HepG2 (cell line): ENCODE measurements around the gene GP1BA. TPM values are rescaled to one million over a fixed set of nuclear protein-coding genes. Genes with fewer than 3 reads are reported as not detected.

ENCODE experiments used
- ARID4A ChIP-seq: sonication (generic); formaldehyde crosslinking; IDR thresholded peaks from 2 replicates; pipeline ENCODE4 v1.5.0; 2020; ENCODE audit warnings: mild to moderate bottlenecking, missing genetic modification reagents, borderline replicate concordance
- ATAD3A ChIP-seq: sonication (generic); formaldehyde crosslinking; IDR thresholded peaks from 2 replicates; pipeline ENCODE4 v1.4.0; 2020; ENCODE audit warnings: missing genetic modification reagents
- BRD4 ChIP-seq: sonication (generic); formaldehyde crosslinking; IDR thresholded peaks from 2 replicates; pipeline ENCODE4 v1.4.0; 2020; ENCODE audit warnings: missing genetic modification reagents
- ELF1 ChIP-seq: sonication (generic); formaldehyde crosslinking; IDR thresholded peaks from 2 replicates; pipeline ENCODE4 v1.4.0; 2020; ENCODE audit warnings: missing genetic modification reagents
- ESRRA ChIP-seq: sonication (generic); formaldehyde crosslinking; IDR thresholded peaks from 2 replicates; pipeline ENCODE4 v1.5.1; 2020; ENCODE audit warnings: mild to moderate bottlenecking, low read depth, missing genetic modification reagents
- HDAC2 ChIP-seq: sonication (generic); formaldehyde crosslinking; IDR thresholded peaks from 2 replicates; pipeline ENCODE4 v1.4.0; 2020; ENCODE audit warnings: missing genetic modification reagents
- MAZ ChIP-seq, 2 experiments: sonication (generic) in 1 of 2; formaldehyde crosslinking in 1 of 2; IDR thresholded peaks; 2 replicates each; pipeline versions ENCODE4 v1.5.0 to v1.6.1; 2012 to 2020; ENCODE audit warnings: low read depth in 2 of 2, mild to moderate bottlenecking in 2 of 2, borderline replicate concordance in 1 of 2, improper control_type of control experiment in 1 of 2, low read length in 1 of 2, missing genetic modification reagents in 1 of 2, moderate library complexity in 1 of 2
- POLR2G ChIP-seq: fragments of 200-400 bp; formaldehyde crosslinking; IDR thresholded peaks from 2 replicates; pipeline ENCODE4 v1.6.1; 2018; ENCODE audit warnings: mild to moderate bottlenecking, low read depth, low read length, moderate library complexity
- TBX2 ChIP-seq: sonication (generic); formaldehyde crosslinking; IDR thresholded peaks from 2 replicates; pipeline ENCODE4 v1.5.0; 2020; ENCODE audit warnings: missing genetic modification reagents, mild to moderate bottlenecking, borderline replicate concordance
- ZFY ChIP-seq: sonication (generic); formaldehyde crosslinking; IDR thresholded peaks from 2 replicates; pipeline ENCODE4 v1.4.0; 2020; ENCODE audit warnings: missing genetic modification reagents
- ZNF101 ChIP-seq: sonication (generic); formaldehyde crosslinking; IDR thresholded peaks from 2 replicates; pipeline ENCODE4 v1.4.0; 2020; ENCODE audit warnings: mild to moderate bottlenecking, low read depth, missing genetic modification reagents, borderline replicate concordance
- ZNF121 ChIP-seq: sonication (generic); formaldehyde crosslinking; IDR thresholded peaks from 2 replicates; pipeline ENCODE4 v1.5.0; 2020; ENCODE audit warnings: mild to moderate bottlenecking, missing genetic modification reagents
- ZNF143 ChIP-seq: sonication (generic); formaldehyde crosslinking; IDR thresholded peaks from 2 replicates; pipeline ENCODE4 v1.4.0; 2020; ENCODE audit warnings: missing genetic modification reagents
- ZNF292 ChIP-seq: sonication (generic); formaldehyde crosslinking; IDR thresholded peaks from 2 replicates; pipeline ENCODE4 v1.8.1; 2022; ENCODE audit warnings: mild to moderate bottlenecking, low read depth, missing genetic modification reagents, borderline replicate concordance
- ZNF335 ChIP-seq: sonication (generic); formaldehyde crosslinking; IDR thresholded peaks from 2 replicates; pipeline ENCODE4 v1.4.0; 2020; ENCODE audit warnings: missing genetic modification reagents
- ZNF501 ChIP-seq: sonication (generic); formaldehyde crosslinking; IDR thresholded peaks from 2 replicates; pipeline ENCODE4 v1.5.1; 2020; ENCODE audit warnings: mild to moderate bottlenecking, moderate library complexity, missing genetic modification reagents
- ZNF503 ChIP-seq: sonication (generic); formaldehyde crosslinking; IDR thresholded peaks from 2 replicates; pipeline ENCODE4 v1.4.0; 2020; ENCODE audit warnings: missing genetic modification reagents
- ZNF747 ChIP-seq: sonication (generic); formaldehyde crosslinking; IDR thresholded peaks from 2 replicates; pipeline ENCODE4 v1.8.1; 2023; ENCODE audit warnings: missing genetic modification reagents, mild to moderate bottlenecking, borderline replicate concordance
- ZSCAN31 ChIP-seq: sonication (generic); formaldehyde crosslinking; IDR thresholded peaks from 2 replicates; pipeline ENCODE4 v1.5.0; 2020; ENCODE audit warnings: low read depth, mild to moderate bottlenecking, missing genetic modification reagents
- polyA plus RNA-seq, 8 experiments: library from polyadenylated mRNA; depleted of rRNA in 3 of 8; stranded (reverse) in 7 of 8; unstranded in 1 of 8; fragments of >200 nt; fragmentation: Illumina TruSeq in 4 of 8; extraction: Trizol in 4 of 8; gene quantifications; 2 replicates each; pipeline versions ENCODE4 v1.2.1 to v1.2.3, GENCODE V29; 2011 to 2016; ENCODE audit warnings: low read depth in 4 of 8, missing spikeins in 1 of 8, mixed read lengths in 1 of 8; ENCODE audit not compliant: insufficient read depth in 1 of 8
- total RNA-seq, 5 experiments: library from RNA; depleted of rRNA; stranded (reverse); fragments of >200 nt; fragmentation: Illumina TruSeq; extraction: Trizol; gene quantifications; 2 replicates each; pipeline ENCODE4 v1.2.3, GENCODE V29; 2016; ENCODE audit warnings: low read depth in 1 of 5

Gene GP1BA
- total and polyA plus RNA-seq, 2 of the 13 experiments (the other 11 are each of a cell fraction or from before 2014, with no cell fraction given) = not detected

- TF ChIP-seq ARID4A (CRISPR knock-in tag) = peak; percentile 44; the same call in 1 of the 2 replicates
- peak; percentile 43; the same call in 1 of the 2 replicates for TF ChIP-seq BRD4 (CRISPR knock-in tag)
- 0 out of 2 replicates have a peak, but pooled peaks have one; percentile 8 for TF ChIP-seq ZFY (CRISPR knock-in tag)
- no peak for TF ChIP-seq ZNF121 (CRISPR knock-in tag)
- no peak for TF ChIP-seq ZNF101
- TF ChIP-seq ATAD3A (CRISPR knock-in tag) = no peak
- TF ChIP-seq ZNF292 (CRISPR knock-in tag) = 0 out of 2 replicates have a peak, but pooled peaks have one; percentile 43
- TF ChIP-seq POLR2G = peak; percentile 38; the same call in 1 of the 2 replicates
- TF ChIP-seq MAZ (IDR thresholded peaks at IDR 0.05; ENCODE audit: borderline replicate concordance, low read depth, low read length) = no peak; the same call in 1 of the 2 replicates
- TF ChIP-seq MAZ (CRISPR knock-in tag; IDR thresholded peaks at IDR 0.05; ENCODE audit: low read depth) = peak; percentile 82; the same call in 1 of the 2 replicates
- 0 out of 2 replicates have a peak, but pooled peaks have one; percentile 26 for TF ChIP-seq ZNF335 (CRISPR knock-in tag)
- TF ChIP-seq ZNF501 = 0 out of 2 replicates have a peak, but pooled peaks have one; percentile 3
- 0 out of 2 replicates have a peak, but pooled peaks have one; percentile 12 for TF ChIP-seq HDAC2 (CRISPR knock-in tag)
- 0 out of 2 replicates have a peak, but pooled peaks have one; percentile 30 for TF ChIP-seq ZNF143
- TF ChIP-seq TBX2 (CRISPR knock-in tag) = peak; percentile 58
- peak; percentile 4; the same call in 1 of the 2 replicates for TF ChIP-seq ELF1 (CRISPR knock-in tag)
- TF ChIP-seq ESRRA (CRISPR knock-in tag) = peak; percentile 53; the same call in 1 of the 2 replicates
- peak; percentile 14; the same call in 1 of the 2 replicates for TF ChIP-seq ZSCAN31 (CRISPR knock-in tag)
- TF ChIP-seq ZNF747 (CRISPR knock-in tag) = 0 out of 2 replicates have a peak, but pooled peaks have one; percentile 36
- TF ChIP-seq ZNF503 (CRISPR knock-in tag) = 0 out of 2 replicates have a peak, but pooled peaks have one; percentile 7
Measured at GRCh38 chr17:4969551-4970173, 37.6 kb downstream of the GP1BA start (continued).
